HG03469 (cell line): Measurements from ENCODE around the gene HAUS6.
"Not testable (repeated sequence)": the region's sequence is repeated elsewhere in the genome, so short reads cannot be mapped to it uniquely, and the experiment has no call there.

Experiments
- ATAC-seq: cut with Tn5 transposase; IDR thresholded peaks from one replicate; pipeline ENCODE4 v1.9.1; 2021; ENCODE audit warnings: mild to moderate bottlenecking, moderate library complexity, moderate number of reproducible peaks; ENCODE audit not compliant: unreplicated experiment

Gene HAUS6

GRCh38 chr9:19102631-19103345 lies at the start of gene HAUS6:
TSS of gene HAUS6 (minus strand) at chr9:19102904. CDS start at chr9:19102651, 253 bp downstream.
- ATAC-seq: peak; percentile 100

- ATAC-seq: not testable (repeated sequence)
Measured at GRCh38 chr9:19152160-19152498, 49.4 kb upstream of the HAUS6 start.

- no peak for ATAC-seq
Measured at GRCh38 chr9:19151425-19152159, 48.9 kb upstream of the HAUS6 start.

- ATAC-seq: no peak
Measured at GRCh38 chr9:19149230-19149629, 46.5 kb upstream of the HAUS6 start.

- no peak for ATAC-seq
Measured at GRCh38 chr9:19148187-19148586, 45.5 kb upstream of the HAUS6 start.

- no peak for ATAC-seq
Measured at GRCh38 chr9:19146441-19147024, 43.8 kb upstream of the HAUS6 start.

GRCh38 chr9:19145881-19146280 lies 43.2 kb upstream of the HAUS6 start:
- ATAC-seq: no peak

- ATAC-seq: no peak
Measured at GRCh38 chr9:19140259-19140658, 37.6 kb upstream of the HAUS6 start.

GRCh38 chr9:19138084-19138483 lies 35.4 kb upstream of the HAUS6 start:
- peak; percentile 33 for ATAC-seq

- no peak for ATAC-seq
Measured at GRCh38 chr9:19137282-19137681, 34.6 kb upstream of the HAUS6 start.

GRCh38 chr9:19136129-19136528 lies 33.4 kb upstream of the HAUS6 start:
- ATAC-seq: no peak

GRCh38 chr9:19133549-19134345 lies 31.0 kb upstream of the HAUS6 start:
- ATAC-seq: no peak

GRCh38 chr9:19130436-19130835 lies 27.7 kb upstream of the HAUS6 start:
- no peak for ATAC-seq

- ATAC-seq: peak; percentile 1
Measured at GRCh38 chr9:19127871-19128500, 25.3 kb upstream of the HAUS6 start.

GRCh38 chr9:19124430-19124793 lies 21.7 kb upstream of the HAUS6 start:
- ATAC-seq: no peak

GRCh38 chr9:19122490-19123042 lies 19.9 kb upstream of the HAUS6 start:
- no peak for ATAC-seq

- no peak for ATAC-seq
Measured at GRCh38 chr9:19120877-19121276, 18.2 kb upstream of the HAUS6 start.

- no peak for ATAC-seq
Measured at GRCh38 chr9:19119801-19120440, 17.2 kb upstream of the HAUS6 start.

- no peak for ATAC-seq
Measured at GRCh38 chr9:19119246-19119645, 16.5 kb upstream of the HAUS6 start.
